A549 (cell line): ENCODE data around the gene MGME1. TPM values are rescaled to one million over a fixed set of nuclear protein-coding genes. Genes with fewer than 3 reads are reported as not detected.

Experiments
- ATAC-seq, 2 experiments: fragments of 200-7000 bp in 1 of 2; fragments of >200 bp in 1 of 2; cut with Nextera tagmentation in 1 of 2; cut with Tn5 transposase in 1 of 2; 3 replicates each; pipeline versions ENCODE4 v1.8.0 to v1.9.1; 2018 to 2020; ENCODE audit warnings: mild to moderate bottlenecking in 1 of 2, moderate library complexity in 1 of 2
- CTCF ChIA-PET: fragments of 300-600 bp; sonication (Branson Sonifier 250); formaldehyde crosslinking; extraction: SDS; loops from one replicate; lab custom pipeline; 2021; ENCODE audit warnings: antibody characterized with exemption, inconsistent platforms; lab: Yijun Ruan, JAX
- POLR2A ChIA-PET: fragments of 350-600 bp; formaldehyde crosslinking; extraction: SDS; loops from one replicate; lab custom pipeline; 2021; ENCODE audit warnings: antibody characterized with exemption, inconsistent platforms; lab: Yijun Ruan, JAX
- DNase-seq, 2 experiments: peaks; one replicate each; pipeline versions ENCODE4 v3.0.0 to v3.0.0-alpha.2; 2011 to 2016; ENCODE audit warnings: low read depth in 1 of 2, low spot score in 1 of 2
- FAIRE-seq: peaks from 2 replicates; lab custom pipeline; 2011; peaks lifted over from hg19 to GRCh38; lab: Jason Lieb, UNC
- H3K27ac ChIP-seq, 2 experiments: fragments of >200 bp; sonication (Bioruptor Twin); formaldehyde crosslinking; 3 replicates each; pipeline ENCODE4 v1.5.1; 2016 to 2017
- H3K4me1 ChIP-seq: fragments of >200 bp; sonication (Bioruptor Twin); formaldehyde crosslinking; 3 replicates; pipeline ENCODE4 v1.6.1; 2016
- H3K4me2 ChIP-seq: fragments of >200 bp; sonication (Bioruptor Twin); formaldehyde crosslinking; 3 replicates; pipeline ENCODE4 v1.6.1; 2016
- H3K4me3 ChIP-seq: fragments of >200 bp; sonication (Bioruptor Twin); formaldehyde crosslinking; 3 replicates; pipeline ENCODE4 v1.5.1; 2016
- H3K9me3 ChIP-seq: fragments of >200 bp; sonication (Bioruptor Twin); formaldehyde crosslinking; 3 replicates; pipeline ENCODE4 v1.6.1; 2016
- ATOH8 ChIP-seq: fragments of 250-450 bp; sonication (Bioruptor Pico); IDR thresholded peaks from 2 replicates; pipeline ENCODE4 v1.5.0; 2020; ENCODE audit warnings: low read depth, mild to moderate bottlenecking, moderate library complexity
- BCL3 ChIP-seq: fragments of >200 bp; sonication (Bioruptor Twin); formaldehyde crosslinking; IDR thresholded peaks from 3 replicates; pipeline ENCODE4 v1.6.1; 2016
- BHLHE40 ChIP-seq: IDR thresholded peaks from 2 replicates; pipeline ENCODE4 v1.6.1; 2012; ENCODE audit warnings: low read depth, low read length, inconsistent platforms
- CEBPB ChIP-seq, 2 experiments: fragments of >200 bp in 1 of 2; sonication (Bioruptor Twin) in 1 of 2; formaldehyde crosslinking in 1 of 2; IDR thresholded peaks; 2 replicates each; pipeline ENCODE4 v1.6.1; 2012 to 2016
- EHMT2 ChIP-seq: fragments of 200-600 bp; sonication (generic); IDR thresholded peaks from 2 replicates; pipeline ENCODE4 v1.6.1; 2016; ENCODE audit warnings: antibody characterized with exemption, low read depth, mild to moderate bottlenecking, moderate library complexity
- ELK1 ChIP-seq: fragments of 150-350 bp; IDR thresholded peaks from 2 replicates; pipeline ENCODE4 v1.6.1; 2014; ENCODE audit warnings: low read depth, mild to moderate bottlenecking, low read length
- ESRRA ChIP-seq: fragments of 150-350 bp; IDR thresholded peaks from 2 replicates; pipeline ENCODE4 v1.6.1; 2014; ENCODE audit warnings: mild to moderate bottlenecking, low read length, borderline replicate concordance
- FOXS1 ChIP-seq: fragments of 250-450 bp; sonication (Bioruptor Pico); IDR thresholded peaks from 2 replicates; pipeline ENCODE4 v1.5.0; 2020; ENCODE audit warnings: mild to moderate bottlenecking, moderate library complexity
- HEYL ChIP-seq: fragments of 250-450 bp; sonication (Bioruptor Pico); IDR thresholded peaks from 2 replicates; pipeline ENCODE4 v1.8.0; 2021; ENCODE audit warnings: mild to moderate bottlenecking, moderate library complexity
- HOXA7 ChIP-seq: fragments of 250-450 bp; sonication (Bioruptor Pico); IDR thresholded peaks from 2 replicates; pipeline ENCODE4 v1.5.0; 2020; ENCODE audit warnings: mild to moderate bottlenecking, moderate library complexity
- HOXB13 ChIP-seq: fragments of 250-450 bp; sonication (Bioruptor Pico); IDR thresholded peaks from 2 replicates; pipeline ENCODE4 v1.5.0; 2020; ENCODE audit warnings: low read depth, mild to moderate bottlenecking, moderate library complexity
- HOXB5 ChIP-seq: fragments of 250-450 bp; sonication (Bioruptor Pico); IDR thresholded peaks from 2 replicates; pipeline ENCODE4 v1.5.0; 2020; ENCODE audit warnings: mild to moderate bottlenecking, moderate library complexity
- MAFK ChIP-seq: fragments of 450-650 bp; IDR thresholded peaks from 2 replicates; pipeline ENCODE4 v1.6.1; 2014; ENCODE audit not compliant: partially characterized antibody
- MAZ ChIP-seq: fragments of 150-350 bp; IDR thresholded peaks from 2 replicates; pipeline ENCODE4 v1.6.1; 2014; ENCODE audit warnings: antibody characterized with exemption, low read depth, low read length, borderline replicate concordance
- MYC ChIP-seq: IDR thresholded peaks from 2 replicates; pipeline ENCODE4 v1.6.1; 2012; ENCODE audit warnings: mild to moderate bottlenecking, inconsistent platforms, low read length, improper control_type of control experiment, borderline replicate concordance
- PBX3 ChIP-seq: IDR thresholded peaks from 2 replicates; pipeline ENCODE4 v1.6.1; 2012
- PHF8 ChIP-seq: fragments of 200-600 bp; sonication (generic); IDR thresholded peaks from 2 replicates; pipeline ENCODE4 v1.6.1; 2016; ENCODE audit warnings: low read depth, mild to moderate bottlenecking, antibody characterized with exemption, moderate library complexity, borderline replicate concordance
- RAD21 ChIP-seq, 2 experiments: fragments of >200 bp in 1 of 2; sonication (Bioruptor Twin) in 1 of 2; formaldehyde crosslinking in 1 of 2; IDR thresholded peaks in 1 of 2; conservative IDR thresholded peaks in 1 of 2; 2 replicates in 1 of 2; 3 replicates in 1 of 2; pipeline ENCODE4 v1.6.1; 2012 to 2018; ENCODE audit warnings: inconsistent platforms in 1 of 2
- RCOR1 ChIP-seq: fragments of 150-350 bp; IDR thresholded peaks from 2 replicates; pipeline ENCODE4 v1.6.1; 2014; ENCODE audit warnings: antibody characterized with exemption, low read length, low read depth
- USF2 ChIP-seq: fragments of 450-650 bp; IDR thresholded peaks from 2 replicates; pipeline ENCODE4 v1.6.1; 2014; ENCODE audit warnings: antibody characterized with exemption
- ZC3H11A ChIP-seq: fragments of 450-650 bp; IDR thresholded peaks from 2 replicates; pipeline ENCODE4 v1.6.1; 2014; ENCODE audit warnings: antibody characterized with exemption, mild to moderate bottlenecking
- ZSCAN20 ChIP-seq: fragments of 250-450 bp; sonication (Bioruptor Pico); IDR thresholded peaks from 2 replicates; pipeline ENCODE4 v1.8.0; 2022; ENCODE audit warnings: mild to moderate bottlenecking, moderate library complexity
- WGBS: methylation state at CpG from one replicate; pipeline ENCODE4 v1.1.6; 2017; ENCODE audit errors: missing lambda C conversion rate; 5-methylcytosine and 5-hydroxymethylcytosine counted together
- polyA plus RNA-seq, 4 experiments: library from polyadenylated mRNA; depleted of rRNA in 3 of 4; stranded (reverse); fragments of >200 nt; fragmentation: RNase III in 1 of 4; extraction: RNeasy Plus Mini Kit Qiagen cat#74134 plus additional on column Dnase treatment in 1 of 4; gene quantifications; 2 replicates in 3 of 4; 3 replicates in 1 of 4; pipeline ENCODE4 v1.2.3, GENCODE V29; 2011 to 2017
- TF ChIP-seq, protein P1 (sequence below): fragments of 250-450 bp; sonication (Bioruptor Pico); IDR thresholded peaks from 2 replicates; pipeline ENCODE4 v1.5.0; 2021; ENCODE audit warnings: mild to moderate bottlenecking, moderate library complexity, borderline replicate concordance

The MGME1 gene
- polyA plus RNA-seq, 2 of the 4 experiments (the other 2 are of a cell fraction), result 46.6 to 47.9 TPM

DNA sequence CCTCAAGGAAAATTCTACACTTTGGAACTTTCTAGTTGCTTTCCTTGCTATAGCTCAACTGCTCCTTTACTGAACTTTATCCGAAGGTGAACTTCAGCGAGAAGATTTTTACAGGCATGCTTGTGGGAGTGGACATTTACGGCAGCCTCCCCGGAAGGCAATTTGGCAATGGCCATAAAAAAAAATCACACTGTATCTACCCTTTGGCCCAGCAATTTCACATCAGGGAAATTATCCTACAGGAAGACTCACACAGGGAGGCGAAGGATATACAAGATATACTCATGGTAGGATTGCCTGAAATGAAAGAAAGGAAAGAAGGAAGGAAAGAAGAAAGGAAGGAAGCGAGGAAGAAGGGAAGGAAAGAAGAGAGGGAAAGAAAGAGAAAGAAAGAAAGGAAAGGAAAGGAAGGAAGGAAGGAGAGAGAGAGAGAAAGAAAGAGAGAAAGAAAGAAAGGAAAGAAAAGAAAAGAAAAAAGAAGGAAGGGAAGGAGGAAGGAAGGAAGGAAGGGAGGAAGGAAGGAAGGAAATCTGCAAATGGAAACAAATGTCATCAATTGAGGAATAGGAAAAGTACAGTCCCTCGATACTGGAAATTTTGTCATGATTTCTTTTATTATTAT is 63.2 kb downstream of the MGME1 start:
- POLR2A ChIA-PET, result no interaction called here
- no peaks in the 10 kb centered on the region for H3K4me1 ChIP-seq
- H3K9me3 ChIP-seq, result no peaks in the 10 kb centered on the region
- FAIRE-seq (no peak), ATAC-seq (no peak), DNase-seq (no peak)
- no peak overlapping the region for H3K4me2 ChIP-seq
- TF ChIP-seq CEBPB (IDR thresholded peaks at IDR 0.05), result no peak
- TF ChIP-seq RCOR1, result no peak
- TF ChIP-seq ZC3H11A, result no peak
- no peak for TF ChIP-seq ZSCAN20
- TF ChIP-seq MAZ, result no peak
- TF ChIP-seq HEYL (CRISPR knock-in tag), result no peak
- TF ChIP-seq FOXS1, result no peak
- TF ChIP-seq EHMT2, result no peak
- no peak for TF ChIP-seq BHLHE40
- no peak for TF ChIP-seq HOXB13
- no peak for TF ChIP-seq ELK1
- no peak for TF ChIP-seq HOXA7 (CRISPR knock-in tag)
- no peak for TF ChIP-seq ESRRA
- CTCF ChIA-PET, result interaction anchor here (0.5 kb wide), 1 partner anchor 44 kb away, joined by 3 read pairs; no protein-coding TSS in a partner anchor
- H3K27ac ChIP-seq, result no peak overlapping the region
- 78% methylated on average over 7 of the region's 7 CpGs for WGBS
- H3K4me3 ChIP-seq, result no peak overlapping the region

- POLR2A ChIA-PET, result no interaction called here
- Histone ChIP-seq H3K4me2 (no peak overlapping the region), H3K4me3 (no peak overlapping the region), H3K27ac (no peak overlapping the region), H3K9me3 (no peaks in the 10 kb centered on the region), H3K4me1 (no peaks in the 10 kb centered on the region)
- DNase-seq (no peak), FAIRE-seq (no peak), ATAC-seq (peak; percentile 33 to 59; a peak in 4 of 6 replicates)
- CTCF ChIA-PET, result interaction anchor here (0.5 to 1.5 kb wide), 3 partner anchors 25 to 243 kb away, joined by 3 to 5 read pairs (median 3); partner anchors contain the start of gene OVOL2
- 64% methylated on average over 17 of the region's 17 CpGs for WGBS
- TF ChIP-seq ZC3H11A, result no peak
- no peak for TF ChIP-seq BCL3
- TF ChIP-seq PHF8, result no peak
- TF ChIP-seq USF2, result no peak
- TF ChIP-seq CEBPB (IDR thresholded peaks at IDR 0.05), result no peak
- no peak for TF ChIP-seq BHLHE40
- TF ChIP-seq PBX3, result no peak
- TF ChIP-seq MYC, result no peak
- no peak for TF ChIP-seq ATOH8
- no peak for TF ChIP-seq ELK1
- TF ChIP-seq HOXB5 (CRISPR knock-in tag), result no peak
- TF ChIP-seq, protein P1, sequence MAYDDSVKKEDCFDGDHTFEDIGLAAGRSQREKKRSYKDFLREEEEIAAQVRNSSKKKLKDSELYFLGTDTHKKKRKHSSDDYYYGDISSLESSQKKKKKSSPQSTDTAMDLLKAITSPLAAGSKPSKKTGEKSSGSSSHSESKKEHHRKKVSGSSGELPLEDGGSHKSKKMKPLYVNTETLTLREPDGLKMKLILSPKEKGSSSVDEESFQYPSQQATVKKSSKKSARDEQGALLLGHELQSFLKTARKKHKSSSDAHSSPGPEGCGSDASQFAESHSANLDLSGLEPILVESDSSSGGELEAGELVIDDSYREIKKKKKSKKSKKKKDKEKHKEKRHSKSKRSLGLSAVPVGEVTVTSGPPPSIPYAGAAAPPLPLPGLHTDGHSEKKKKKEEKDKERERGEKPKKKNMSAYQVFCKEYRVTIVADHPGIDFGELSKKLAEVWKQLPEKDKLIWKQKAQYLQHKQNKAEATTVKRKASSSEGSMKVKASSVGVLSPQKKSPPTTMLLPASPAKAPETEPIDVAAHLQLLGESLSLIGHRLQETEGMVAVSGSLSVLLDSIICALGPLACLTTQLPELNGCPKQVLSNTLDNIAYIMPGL, result no peak
- TF ChIP-seq RAD21 (conservative IDR thresholded peaks at IDR 0.05 in 1 of 2, IDR thresholded peaks at IDR 0.05 in 1 of 2), result no peak
- TF ChIP-seq MAFK, result no peak
Observed at GRCh38 chr20:18032977-18033892, 64.4 kb downstream of the MGME1 start.
